ENCODE results near the gene DUOX2.

DUOX2 gene

DNA sequence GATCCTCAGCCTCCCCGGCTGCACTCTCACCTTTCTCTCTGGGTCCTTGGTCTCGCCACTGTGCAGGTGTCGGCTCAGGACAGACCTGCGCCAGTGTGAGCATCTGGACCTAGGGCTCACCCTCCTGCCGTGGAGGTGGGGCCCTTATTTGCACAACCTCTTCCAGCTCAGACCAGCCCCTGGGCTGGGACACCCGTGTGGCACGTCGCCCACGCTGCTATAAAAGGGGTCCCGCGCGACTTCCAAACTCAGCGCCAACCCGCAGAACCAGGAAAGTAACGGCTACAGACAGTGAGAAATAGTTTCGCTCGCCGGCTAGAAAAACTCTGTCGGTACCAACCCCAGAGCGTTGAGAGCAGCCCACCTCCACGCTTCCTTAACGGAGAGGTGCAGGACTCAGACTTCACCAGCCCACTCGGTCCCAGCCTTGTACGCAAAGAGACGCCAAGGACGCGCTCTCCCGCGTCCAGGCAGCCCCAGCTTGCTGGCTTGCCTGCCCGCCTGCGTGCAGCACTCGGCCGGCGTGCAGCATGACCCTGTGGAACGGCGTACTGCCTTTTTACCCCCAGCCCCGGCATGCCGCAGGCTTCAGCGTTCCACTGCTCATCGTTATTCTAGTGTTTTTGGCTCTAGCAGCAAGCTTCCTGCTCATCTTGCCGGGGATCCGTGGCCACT is at the start of gene DUOX2, which contains the start of gene DUOXA2:
TSS of gene DUOX2 (minus strand) at position 97 of the 675 bp plus-strand sequence. CDS start 761 bp downstream, outside the sequence.
TSS of gene DUOXA2 (plus strand) at position 251 of the 675 bp plus-strand sequence. CDS start at position 531, 280 bp downstream.
- DNase-seq (ENCODE audit: extremely low read depth in 1 of 2, low read depth in 1 of 2) = no peak

DNA sequence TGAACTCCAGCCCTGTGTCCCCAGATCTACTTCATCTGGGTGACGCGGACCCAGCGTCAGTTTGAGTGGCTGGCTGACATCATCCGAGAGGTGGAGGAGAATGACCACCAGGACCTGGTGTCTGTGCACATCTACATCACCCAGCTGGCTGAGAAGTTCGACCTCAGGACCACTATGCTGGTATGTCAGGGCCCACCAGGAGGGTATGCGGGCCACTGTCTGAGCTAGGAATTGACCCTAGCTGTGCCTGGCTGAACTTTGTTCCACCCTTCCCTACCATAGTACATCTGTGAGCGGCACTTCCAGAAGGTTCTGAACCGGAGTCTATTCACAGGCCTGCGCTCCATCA is 49.5 kb upstream of the DUOX2 start:
- no peak for DNase-seq (ENCODE audit: extremely low read depth in 1 of 2, low read depth in 1 of 2)

DNA sequence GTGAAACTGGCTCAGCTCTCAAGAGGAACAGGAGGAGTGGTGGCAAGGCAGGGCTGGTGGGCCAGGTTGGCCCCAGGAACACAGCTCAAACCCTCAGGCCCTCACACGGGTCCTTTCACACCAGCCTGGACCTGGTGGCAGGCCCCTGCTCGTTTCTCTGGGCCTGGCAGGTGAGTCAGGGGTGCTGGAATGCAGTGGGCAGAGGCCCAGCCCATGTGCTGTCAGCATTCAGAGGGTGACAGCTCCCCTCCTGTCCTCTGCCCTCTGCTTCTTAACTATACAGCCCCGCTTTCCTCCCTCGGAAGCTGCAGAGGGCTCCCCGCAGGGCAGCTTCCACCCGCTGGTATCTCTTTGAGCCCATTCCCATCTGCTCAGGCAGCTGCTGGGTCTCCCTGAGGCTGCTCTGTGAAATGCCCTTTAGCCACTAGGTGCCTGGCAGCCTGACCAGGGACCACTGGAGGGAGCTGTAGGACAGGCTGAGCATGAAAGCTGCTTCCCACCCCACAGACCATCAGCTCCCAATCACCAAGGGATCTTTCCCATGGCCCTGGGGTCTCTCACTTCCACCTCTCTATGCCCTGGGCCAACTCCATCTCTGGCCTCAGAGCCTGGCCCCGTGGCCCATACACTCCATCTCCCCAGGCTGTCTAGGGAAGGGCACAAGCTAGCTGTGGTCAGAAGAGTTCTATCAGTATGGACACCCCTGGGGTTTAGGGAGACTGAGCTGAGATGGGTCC is 49.0 kb upstream of the DUOX2 start:
- DNase-seq (ENCODE audit: extremely low read depth in 1 of 2, low read depth in 1 of 2) = peak in 1 of 2 donors; percentile 58

DNA sequence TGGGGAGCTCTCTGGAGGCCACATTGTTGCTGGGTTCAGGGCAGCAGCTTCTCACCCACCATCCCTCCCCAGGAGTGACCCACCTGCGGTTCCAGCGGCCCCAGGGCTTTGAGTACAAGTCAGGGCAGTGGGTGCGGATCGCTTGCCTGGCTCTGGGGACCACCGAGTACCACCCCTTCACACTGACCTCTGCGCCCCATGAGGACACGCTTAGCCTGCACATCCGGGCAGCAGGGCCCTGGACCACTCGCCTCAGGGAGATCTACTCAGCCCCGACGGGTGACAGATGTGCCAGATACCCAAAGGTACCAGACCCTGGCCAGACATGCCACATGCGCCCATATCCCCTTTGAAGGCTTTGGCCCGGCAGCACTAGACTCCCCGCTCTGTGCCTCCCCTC is 47.7 kb upstream of the DUOX2 start:
- DNase-seq (ENCODE audit: extremely low read depth in 1 of 2, low read depth in 1 of 2) = no peak

DNA sequence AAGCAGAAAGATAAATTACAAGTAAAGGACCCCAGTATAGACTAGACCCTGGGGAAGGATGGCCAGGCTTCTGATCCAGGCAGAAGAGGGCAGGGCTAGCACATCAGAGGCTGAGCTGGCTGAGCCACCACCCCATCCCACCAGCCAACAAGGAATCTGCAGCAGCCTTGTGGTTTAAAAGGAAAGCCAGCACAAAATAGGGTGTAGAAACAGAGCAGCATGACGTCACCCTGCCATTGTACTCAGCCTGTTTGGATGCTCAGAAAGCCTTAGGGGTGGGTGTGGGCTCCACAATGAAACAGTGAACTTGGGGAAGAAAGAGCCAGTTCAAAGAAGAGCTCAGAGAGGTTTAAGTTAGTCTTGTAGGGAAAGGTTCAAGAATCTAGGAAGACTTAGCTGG is 44.0 kb upstream of the DUOX2 start:
- DNase-seq (ENCODE audit: extremely low read depth in 1 of 2, low read depth in 1 of 2) = peak in 1 of 2 donors; percentile 29

DNA sequence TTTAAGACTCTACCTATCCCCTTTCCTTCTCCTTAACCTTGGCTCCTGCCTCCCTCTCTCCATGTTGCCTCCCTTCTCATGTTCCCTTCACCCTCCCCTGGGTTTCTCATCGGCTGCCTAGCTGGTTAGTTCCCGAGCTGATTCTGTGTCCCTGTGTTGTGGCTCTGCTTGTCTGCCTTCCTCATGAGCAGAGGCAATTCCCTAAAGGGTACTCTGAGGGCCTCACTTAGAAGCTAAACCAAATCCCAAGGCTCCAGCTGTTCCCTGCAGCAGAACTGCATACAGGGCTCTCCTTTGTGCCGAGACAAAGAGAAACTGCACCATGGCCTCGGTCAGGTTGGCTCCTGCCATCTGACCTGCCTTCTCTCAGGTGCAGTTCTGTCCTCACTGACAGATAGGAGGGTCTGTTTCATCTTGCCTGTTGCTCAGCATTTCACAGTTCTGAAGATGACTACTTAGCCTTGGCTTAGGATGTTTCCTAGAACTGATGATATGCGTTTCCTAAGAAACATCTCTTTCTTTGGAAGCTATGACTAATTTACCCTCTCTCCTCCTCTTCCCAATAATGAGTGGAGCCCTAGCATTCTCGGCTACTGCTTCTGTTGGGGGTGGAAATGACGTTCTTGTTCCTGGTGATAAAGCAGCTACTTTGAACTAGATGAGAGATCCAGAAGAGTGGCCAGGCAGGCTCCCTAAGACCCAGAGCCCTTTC is 42.9 kb upstream of the DUOX2 start:
- DNase-seq (ENCODE audit: extremely low read depth in 1 of 2, low read depth in 1 of 2) = no peak

DNA sequence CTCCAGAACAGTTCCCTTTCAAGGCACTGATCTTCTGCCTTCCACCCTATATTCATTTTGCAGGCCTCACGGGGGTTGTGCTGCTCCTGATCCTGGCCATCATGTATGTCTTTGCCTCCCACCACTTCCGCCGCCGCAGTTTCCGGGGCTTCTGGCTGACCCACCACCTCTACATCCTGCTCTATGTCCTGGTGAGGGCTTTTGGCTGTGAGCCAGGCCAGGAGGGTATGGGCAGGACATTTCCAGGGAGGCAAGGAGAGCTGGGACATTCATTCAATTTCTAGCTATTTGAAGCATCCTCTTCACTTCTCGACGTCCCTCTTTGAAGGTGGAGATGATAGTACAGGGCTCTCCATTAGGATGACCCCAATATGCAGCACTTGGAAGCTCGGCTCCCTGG is 41.8 kb upstream of the DUOX2 start:
- no peak for DNase-seq (ENCODE audit: extremely low read depth in 1 of 2, low read depth in 1 of 2)

DNA sequence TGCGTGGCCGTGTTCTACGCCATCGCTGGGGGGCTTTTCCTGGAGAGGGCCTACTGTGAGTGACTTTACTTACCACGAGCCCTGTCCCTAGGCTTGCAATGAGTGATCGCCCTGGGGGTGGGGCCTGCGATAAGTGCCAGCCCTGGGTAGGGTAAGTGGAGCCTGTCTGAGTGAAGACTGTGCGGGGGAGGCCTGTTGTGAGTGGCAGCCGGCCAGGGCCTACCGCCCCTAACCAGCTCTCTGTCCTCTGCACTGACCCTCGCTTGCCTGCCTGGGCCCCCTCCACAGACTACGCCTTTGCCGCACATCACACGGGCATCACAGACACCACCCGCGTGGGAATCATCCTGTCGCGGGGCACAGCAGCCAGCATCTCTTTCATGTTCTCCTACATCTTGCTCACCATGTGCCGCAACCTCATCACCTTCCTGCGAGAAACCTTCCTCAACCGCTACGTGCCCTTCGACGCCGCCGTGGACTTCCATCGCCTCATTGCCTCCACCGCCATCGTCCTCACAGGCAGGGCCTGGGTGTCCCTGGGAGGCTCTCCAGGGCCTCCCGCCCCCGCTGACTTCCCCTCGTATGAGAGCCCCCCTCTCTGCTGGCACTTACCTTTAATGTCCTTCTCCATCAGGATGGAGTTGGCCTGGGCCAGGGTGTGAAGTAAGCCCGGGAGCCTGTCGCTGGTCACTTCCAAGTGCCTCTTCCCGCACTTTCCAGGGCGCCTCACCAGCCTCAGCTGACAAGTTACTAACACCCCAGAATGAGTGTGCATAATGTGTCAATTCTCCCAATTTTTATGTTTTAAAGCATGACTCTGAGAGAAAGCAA is 38.2 kb upstream of the DUOX2 start:
- no peak for DNase-seq (ENCODE audit: extremely low read depth in 1 of 2, low read depth in 1 of 2)

DNA sequence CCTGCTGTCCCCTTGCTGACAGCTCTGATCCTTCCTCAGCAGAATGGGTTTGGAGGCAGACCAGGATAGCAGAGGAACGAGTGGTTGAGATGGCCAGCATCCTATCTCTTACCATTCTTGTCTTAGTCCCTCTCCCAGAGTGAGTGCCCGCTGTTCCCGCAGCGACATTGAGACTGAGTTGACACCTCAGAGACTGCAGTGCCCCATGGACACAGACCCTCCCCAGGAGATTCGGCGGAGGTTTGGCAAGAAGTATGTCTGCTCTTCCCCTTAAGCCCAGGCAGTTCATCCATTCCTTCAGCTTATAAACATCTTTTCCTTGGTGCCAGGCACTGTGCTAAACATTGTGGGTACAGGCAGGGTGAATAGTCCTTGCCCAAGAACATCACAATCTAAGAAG is 37.0 kb upstream of the DUOX2 start:
- DNase-seq (ENCODE audit: extremely low read depth in 1 of 2, low read depth in 1 of 2) = no peak

DNA sequence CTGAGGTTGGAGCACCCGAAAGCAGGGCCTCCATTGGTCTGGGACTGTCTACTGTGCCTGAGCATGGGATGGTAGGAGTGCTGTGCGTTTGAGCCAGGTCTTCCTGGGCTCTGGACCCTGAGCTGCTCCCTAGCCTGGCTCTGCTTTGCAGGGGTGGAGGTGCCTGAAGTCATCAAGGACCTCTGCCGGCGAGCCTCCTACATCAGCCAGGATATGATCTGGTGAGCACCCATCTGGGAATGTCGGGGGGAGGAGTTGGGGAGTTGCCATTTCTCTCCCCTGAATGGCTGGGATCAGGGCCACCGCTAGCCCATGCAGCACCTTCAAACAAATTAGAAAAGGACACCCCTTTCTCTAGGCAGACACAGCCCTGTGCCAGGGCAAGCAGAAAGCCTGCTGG is 36.5 kb upstream of the DUOX2 start:
- no peak for DNase-seq (ENCODE audit: extremely low read depth in 1 of 2, low read depth in 1 of 2)

DNA sequence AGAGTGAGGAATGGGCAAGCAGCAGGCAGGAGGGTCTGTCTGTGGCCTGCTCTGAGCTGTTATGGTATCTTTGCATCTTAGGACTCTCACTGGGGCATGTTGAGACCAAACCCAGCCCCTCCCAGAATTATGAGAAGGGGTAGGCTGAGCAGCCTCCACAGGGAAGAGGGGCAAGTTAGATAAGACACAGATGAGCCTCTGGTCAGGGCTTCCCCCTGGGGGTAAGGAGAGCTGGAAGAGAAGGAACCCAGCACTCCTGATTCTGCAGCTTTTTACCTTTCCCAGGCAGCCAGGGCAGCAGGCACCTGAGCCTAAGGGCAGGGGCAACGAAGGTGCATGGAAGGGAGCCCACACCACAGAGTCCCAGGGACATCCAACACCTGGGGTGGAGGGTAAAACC is 35.1 kb upstream of the DUOX2 start:
- no peak for DNase-seq (ENCODE audit: extremely low read depth in 1 of 2, low read depth in 1 of 2)

DNA sequence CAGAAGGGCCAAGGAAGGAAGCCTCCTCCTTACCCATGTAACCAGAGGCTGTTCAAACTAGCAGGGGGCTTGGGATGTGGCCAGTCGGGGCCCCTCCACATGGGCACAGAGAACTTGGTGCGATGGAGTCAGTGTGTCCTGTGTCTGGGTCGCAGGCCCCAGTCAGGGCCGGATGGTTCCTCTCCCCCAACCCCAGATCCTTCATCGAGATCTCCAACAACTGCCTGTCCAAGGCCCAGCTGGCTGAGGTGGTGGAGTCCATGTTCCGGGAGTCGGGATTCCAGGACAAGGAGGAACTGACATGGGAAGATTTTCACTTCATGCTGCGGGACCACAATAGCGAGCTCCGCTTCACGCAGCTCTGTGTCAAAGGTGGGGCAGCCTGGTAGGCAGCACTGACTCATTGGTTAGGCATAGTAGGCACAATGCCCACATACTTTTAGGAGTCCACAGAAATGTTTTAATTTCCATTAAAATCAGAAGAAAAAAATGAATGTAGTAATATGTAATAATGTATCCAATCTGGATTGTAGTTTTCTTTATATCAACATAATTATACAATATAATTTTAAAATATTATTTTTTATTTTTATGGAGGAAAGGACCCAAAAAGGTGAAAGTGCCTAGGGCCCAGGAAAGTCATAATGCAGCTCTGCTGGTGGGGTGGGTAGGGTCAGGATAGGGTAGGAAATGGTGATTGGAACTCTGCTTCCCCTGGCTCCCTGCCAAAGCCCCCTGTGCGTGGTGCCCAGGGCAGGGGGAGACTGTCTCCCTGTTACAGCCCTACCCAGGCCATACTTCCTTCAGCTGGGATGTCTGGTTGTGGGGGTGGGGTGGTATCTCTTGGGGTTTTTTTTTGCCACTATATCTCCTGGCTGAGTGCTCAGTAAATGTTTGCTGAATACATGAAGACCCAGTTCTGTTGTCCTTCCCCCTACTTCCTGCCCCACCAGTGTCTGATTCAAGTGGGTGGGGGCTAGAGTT is 34.4 kb upstream of the DUOX2 start:
- DNase-seq (ENCODE audit: extremely low read depth in 1 of 2, low read depth in 1 of 2) = no peak

DNA sequence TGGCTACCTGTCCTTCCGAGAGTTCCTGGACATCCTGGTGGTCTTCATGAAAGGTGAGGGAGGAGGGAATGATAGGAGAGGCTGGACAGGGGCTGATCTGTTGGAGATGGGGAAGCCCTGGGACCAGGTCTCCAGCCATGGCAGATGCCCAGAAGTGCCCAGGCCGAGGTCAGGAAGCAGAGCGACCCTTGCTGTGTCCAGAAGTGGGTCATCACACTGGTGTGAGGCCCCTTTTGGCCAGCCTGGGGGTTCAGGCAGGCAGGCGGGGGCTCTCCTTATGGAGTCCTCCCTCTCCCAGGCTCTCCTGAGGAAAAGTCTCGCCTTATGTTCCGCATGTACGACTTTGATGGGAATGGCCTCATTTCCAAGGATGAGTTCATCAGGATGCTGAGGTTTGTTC is 33.6 kb upstream of the DUOX2 start:
- no peak for DNase-seq (ENCODE audit: extremely low read depth in 1 of 2, low read depth in 1 of 2)

DNA sequence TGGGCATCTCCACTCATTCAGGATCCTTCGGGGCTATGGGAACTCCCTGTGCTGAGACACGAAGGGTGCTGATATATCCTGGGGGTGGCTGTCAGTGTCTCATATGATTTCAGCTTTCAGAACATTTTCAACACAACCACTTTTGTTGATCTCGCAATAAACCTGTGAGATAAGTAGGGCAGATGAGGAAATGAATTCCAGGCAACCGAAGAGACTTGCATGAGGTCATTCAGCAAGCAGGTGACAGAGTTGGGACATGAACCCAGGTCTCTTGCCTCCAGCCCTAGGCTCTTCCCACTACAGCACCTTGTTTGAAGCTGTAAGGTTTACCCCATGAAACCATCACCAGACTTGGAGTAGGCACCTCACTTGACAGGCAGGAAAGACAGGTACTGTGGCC is 32.4 kb upstream of the DUOX2 start:
- no peak for DNase-seq (ENCODE audit: extremely low read depth in 1 of 2, low read depth in 1 of 2)

DNA sequence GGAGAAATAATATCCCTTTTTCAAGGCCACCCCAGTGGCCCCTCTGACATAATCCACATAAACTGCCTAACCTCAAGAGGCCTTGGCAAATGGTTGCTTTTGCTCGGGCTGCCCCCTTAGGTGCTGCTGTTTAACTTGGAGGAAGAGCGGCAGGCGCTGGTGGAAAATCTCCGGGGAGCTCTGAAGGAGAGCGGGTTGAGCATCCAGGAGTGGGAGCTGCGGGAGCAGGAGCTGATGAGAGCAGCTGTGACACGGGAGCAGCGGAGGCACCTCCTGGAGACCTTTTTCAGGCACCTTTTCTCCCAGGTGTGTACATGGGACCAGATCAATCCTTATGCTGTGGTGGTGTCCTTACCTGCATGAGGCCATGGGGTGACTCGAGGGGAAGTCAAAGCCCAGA is 30.8 kb upstream of the DUOX2 start:
- no peak for DNase-seq (ENCODE audit: extremely low read depth in 1 of 2, low read depth in 1 of 2)

DNA sequence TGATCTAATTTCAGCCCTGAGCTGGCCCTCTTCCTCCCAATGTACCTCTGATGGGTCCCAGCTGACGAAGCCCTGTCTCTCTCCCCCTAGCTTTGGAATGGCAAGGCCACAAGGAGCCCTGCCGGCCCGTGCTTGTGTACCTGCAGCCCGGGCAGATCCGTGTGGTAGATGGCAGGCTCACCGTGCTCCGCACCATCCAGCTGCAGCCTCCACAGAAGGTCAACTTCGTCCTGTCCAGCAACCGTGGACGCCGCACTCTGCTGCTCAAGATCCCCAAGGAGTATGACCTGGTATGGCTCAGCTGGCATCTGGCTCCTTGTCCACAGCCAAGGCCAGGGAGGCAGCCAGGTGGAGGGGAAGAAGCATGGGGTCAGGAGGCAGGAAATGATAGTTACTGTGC is 30.0 kb upstream of the DUOX2 start:
- DNase-seq (ENCODE audit: extremely low read depth in 1 of 2, low read depth in 1 of 2) = no peak

DNA sequence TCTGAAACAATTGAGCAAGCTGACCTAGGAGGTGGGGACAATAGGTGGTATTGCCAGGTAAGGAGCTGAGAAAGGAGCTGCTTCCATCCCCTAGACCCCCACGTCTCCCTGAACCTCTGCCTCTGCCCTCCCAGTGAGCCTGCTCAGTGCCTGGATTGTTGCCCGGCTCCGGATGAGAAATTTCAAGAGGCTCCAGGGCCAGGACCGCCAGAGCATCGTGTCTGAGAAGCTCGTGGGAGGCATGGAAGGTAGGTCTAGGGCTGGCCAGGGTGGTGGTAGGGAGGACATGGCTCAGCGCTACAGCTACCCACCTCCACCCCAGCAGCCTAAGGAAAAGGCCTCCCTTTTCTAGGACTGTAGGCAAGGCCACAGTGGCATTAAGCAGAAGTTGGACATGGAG is 29.1 kb upstream of the DUOX2 start:
- DNase-seq (ENCODE audit: extremely low read depth in 1 of 2, low read depth in 1 of 2) = no peak

DNA sequence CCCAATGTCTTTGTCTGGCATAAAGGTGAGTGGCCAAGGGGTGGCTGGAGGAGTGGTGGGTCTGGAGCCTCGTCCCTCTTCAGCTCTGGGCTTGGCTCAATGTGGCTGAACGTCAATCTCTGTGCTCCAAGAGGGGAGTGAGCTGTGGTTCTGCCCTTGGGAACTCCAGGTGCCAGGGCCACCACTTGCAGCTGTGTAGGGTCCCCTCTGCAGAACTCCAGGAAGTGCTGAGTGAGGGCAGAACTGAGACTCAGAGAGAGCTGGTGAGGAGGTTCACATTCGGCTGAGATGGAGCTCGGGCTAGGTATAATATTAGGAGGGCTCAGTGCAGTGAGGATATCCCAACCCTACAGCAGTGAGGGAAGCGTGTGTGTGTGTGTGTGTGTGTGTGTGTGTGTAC is 27.4 kb upstream of the DUOX2 start:
- DNase-seq (ENCODE audit: extremely low read depth in 1 of 2, low read depth in 1 of 2) = no peak

DNA sequence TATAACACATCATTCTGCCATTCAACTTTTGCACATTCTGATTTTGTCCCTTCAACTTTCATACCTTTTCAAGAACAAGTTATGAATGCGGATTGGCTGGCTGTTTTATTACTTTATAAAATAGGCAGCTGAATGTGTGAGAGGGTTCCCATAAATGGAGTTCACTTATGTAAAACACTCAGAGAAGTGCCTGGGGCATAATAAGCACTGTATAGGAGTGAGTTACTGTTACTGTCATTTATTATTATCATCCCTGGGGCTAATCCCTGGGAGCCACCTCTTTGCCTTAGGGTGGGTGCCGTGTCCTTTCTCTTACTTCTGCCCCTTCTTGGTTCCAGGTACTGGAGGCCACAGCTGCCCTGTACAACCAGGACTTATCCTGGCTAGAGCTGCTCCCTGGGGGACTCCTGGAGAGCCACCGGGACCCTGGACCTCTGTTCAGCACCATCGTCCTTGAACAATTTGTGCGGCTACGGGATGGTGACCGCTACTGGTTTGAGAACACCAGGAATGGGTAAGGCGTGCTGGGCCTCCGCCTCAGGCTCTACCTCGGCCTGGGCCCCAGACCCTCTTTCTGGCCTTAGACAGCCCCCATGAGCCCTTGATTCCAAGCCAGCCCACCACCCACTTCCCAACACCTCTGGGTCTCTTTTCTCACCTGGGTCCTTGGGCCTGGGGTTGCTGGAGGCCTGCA is 26.7 kb upstream of the DUOX2 start:
- no peak for DNase-seq (ENCODE audit: extremely low read depth in 1 of 2, low read depth in 1 of 2)

Data from stimulated activated CD8-positive, alpha-beta memory T cell treated with anti-CD3 and anti-CD28 coated beads, Interleukin-7, amount 100 ng/mL, for 48 hours (primary cell).